GM12878 (cell line): ENCODE measurements around the gene TSPAN5. TPM values are rescaled to one million over a fixed set of nuclear protein-coding genes. Genes with fewer than 3 reads are reported as not detected.

Experiments
- ATAC-seq: fragments of 200-7000 bp; cut with Tn5 transposase; 3 replicates; pipeline ENCODE4 v1.9.1; 2020; ENCODE audit warnings: mild to moderate bottlenecking, moderate library complexity
- BruUV-seq: library from RNA; stranded (reverse); fragments of 400-500 nt; replicated peaks from 2 replicates; lab custom pipeline; 2021; lab: Mats Ljungman, UMichigan
- CTCF ChIA-PET: fragments of 300-600 bp; sonication (Branson Sonifier 250); formaldehyde crosslinking; extraction: SDS; loops from one replicate; lab custom pipeline; 2021; ENCODE audit warnings: inconsistent platforms; lab: Yijun Ruan, JAX
- POLR2A ChIA-PET: fragments of 350-600 bp; formaldehyde crosslinking; extraction: SDS; loops from one replicate; lab custom pipeline; 2021; ENCODE audit warnings: inconsistent platforms; lab: Charles Lee
- RAD21 ChIA-PET: fragments of 300-600 bp; sonication (Branson Sonifier 250); formaldehyde crosslinking; loops from one replicate; lab custom pipeline; 2023; ENCODE audit warnings: antibody characterized with exemption; ENCODE audit not compliant: unreplicated experiment; lab: Charles Lee
- SMC1A ChIA-PET: fragments of 300-600 bp; sonication (Branson Sonifier 250); formaldehyde crosslinking; loops from one replicate; lab custom pipeline; 2023; ENCODE audit not compliant: unreplicated experiment, uncharacterized antibody; lab: Charles Lee
- DNase-seq: peaks from one replicate; pipeline ENCODE4 v3.0.0-alpha.2; 2011; ENCODE audit warnings: low read depth, low spot score
- FAIRE-seq: peaks from 3 replicates; lab custom pipeline; 2011; peaks lifted over from hg19 to GRCh38; lab: Jason Lieb, UNC
- H2AFZ ChIP-seq: 2 replicates; pipeline ENCODE4 v1.6.0; 2011; ENCODE audit warnings: low read depth, low read length, control low read depth; ENCODE audit not compliant: control insufficient read depth
- H3K27ac ChIP-seq: 2 replicates; pipeline ENCODE4 v1.5.1; 2011; ENCODE audit warnings: control low read depth; ENCODE audit not compliant: control insufficient read depth, insufficient read depth
- H3K27me3 ChIP-seq, 2 experiments: replicated peaks in 1 of 2; 2 replicates each; pipeline versions ENCODE4 v1.6.0 to v1.6.1; 2011; ENCODE audit warnings: low read length in 1 of 2; ENCODE audit not compliant: control insufficient read depth in 2 of 2, insufficient read depth in 2 of 2
- H3K36me3 ChIP-seq, 2 experiments: 2 replicates each; pipeline ENCODE4 v1.5.1; 2011; ENCODE audit warnings: low read length in 1 of 2; ENCODE audit not compliant: control insufficient read depth in 2 of 2, insufficient read depth in 2 of 2
- H3K4me1 ChIP-seq: 2 replicates; pipeline ENCODE4 v1.6.1; 2011; ENCODE audit warnings: mild to moderate bottlenecking, low read length, moderate library complexity, mixed read lengths; ENCODE audit not compliant: control insufficient read depth, insufficient read depth
- H3K4me2 ChIP-seq: 2 replicates; pipeline ENCODE4 v1.6.0; 2011; ENCODE audit warnings: control low read depth; ENCODE audit not compliant: control insufficient read depth, insufficient read depth
- H3K4me3 ChIP-seq: fragments of 200-600 bp; sonication (generic); 2 replicates; pipeline ENCODE4 v1.5.1; 2016
- H3K79me2 ChIP-seq: 2 replicates; pipeline ENCODE4 v1.6.0; 2011; ENCODE audit warnings: low read length; ENCODE audit not compliant: control insufficient read depth, insufficient read depth
- H3K9ac ChIP-seq: 2 replicates; pipeline ENCODE4 v1.8.0; 2011; ENCODE audit warnings: low read length, control low read depth, mixed read lengths; ENCODE audit not compliant: control insufficient read depth, insufficient read depth
- H3K9me3 ChIP-seq: replicated peaks from 3 replicates; pipeline ENCODE4 v1.5.1; 2011; ENCODE audit warnings: mild to moderate bottlenecking, low read length; ENCODE audit not compliant: control insufficient read depth, insufficient read depth
- H4K20me1 ChIP-seq: 2 replicates; pipeline ENCODE4 v1.6.0; 2011; ENCODE audit not compliant: control insufficient read depth, insufficient read depth
- EGR1 ChIP-seq, 2 experiments: IDR thresholded peaks; 1 replicate in 1 of 2; 2 replicates in 1 of 2; pipeline ENCODE4 v1.6.1; 2011 to 2012; ENCODE audit warnings: low read depth in 2 of 2, low read length in 2 of 2, borderline replicate concordance in 1 of 2, mild to moderate bottlenecking in 1 of 2, moderate library complexity in 1 of 2
- IRF4 ChIP-seq: IDR thresholded peaks from 2 replicates; pipeline ENCODE4 v1.6.1; 2011; ENCODE audit warnings: low read depth, low read length
- NBN ChIP-seq: fragments of 450-650 bp; IDR thresholded peaks from 2 replicates; pipeline ENCODE4 v1.6.1; 2016
- PAX5 ChIP-seq: IDR thresholded peaks from 2 replicates; pipeline ENCODE4 v1.6.1; 2011; ENCODE audit warnings: low read depth, low read length, borderline replicate concordance
- RAD21 ChIP-seq: IDR thresholded peaks from 2 replicates; pipeline ENCODE4 v1.6.1; 2011; ENCODE audit warnings: mild to moderate bottlenecking, low read depth, low read length, moderate library complexity; ENCODE audit not compliant: insufficient read depth
- RELB ChIP-seq: fragments of 450-650 bp; IDR thresholded peaks from 2 replicates; pipeline ENCODE4 v1.6.1; 2017; ENCODE audit warnings: low read depth, mild to moderate bottlenecking, moderate library complexity
- SMAD5 ChIP-seq: IDR thresholded peaks from 2 replicates; pipeline ENCODE4 v1.6.1; 2016; ENCODE audit warnings: antibody characterized with exemption, low read depth
- ZBED1 ChIP-seq: IDR thresholded peaks from 2 replicates; pipeline ENCODE4 v1.6.1; 2016; ENCODE audit warnings: borderline replicate concordance
- ZNF622 ChIP-seq: fragments of 450-650 bp; IDR thresholded peaks from 2 replicates; pipeline ENCODE4 v1.6.1; 2017; ENCODE audit warnings: mild to moderate bottlenecking, inconsistent platforms
- WGBS: methylation state at CpG from one replicate; pipeline ENCODE4 v1.1.6; 2016; ENCODE audit warnings: low lambda C conversion rate; ENCODE audit not compliant: insufficient replicate concordance, insufficient coverage; ENCODE audit errors: missing lambda C conversion rate; 5-methylcytosine and 5-hydroxymethylcytosine counted together
- in situ Hi-C: fragments of 300-500 bp; cut with MboI; formaldehyde crosslinking; loops from 9 replicates; pipeline ENCODE4 v1.14.3; 2018; ENCODE audit warnings: mixed read lengths
- intact Hi-C: fragments of 100-400 bp; cut with micrococcal nuclease; formaldehyde crosslinking; loops from one replicate; pipeline ENCODE4 v1.14.2; 2022; ENCODE audit not compliant: unreplicated experiment
- polyA plus RNA-seq, 11 experiments: library from polyadenylated mRNA; depleted of rRNA in 4 of 11; unstranded in 6 of 11; stranded (reverse) in 5 of 11; fragments of >200 nt; fragmentation: Nextera tagmentation in 4 of 11; fragmentation: Illumina TruSeq in 1 of 11; extraction: Ambion mirVana in 4 of 11; extraction: Trizol in 1 of 11; gene quantifications; 1 replicate in 1 of 11; 2 replicates in 10 of 11; pipeline versions ENCODE4 v1.2.1 to v1.2.3, GENCODE V29; 2011 to 2016; ENCODE audit warnings: inconsistent platforms in 2 of 11, missing spikeins in 2 of 11, low read depth in 1 of 11
- total RNA-seq, 4 experiments: library from RNA; depleted of rRNA in 3 of 4; stranded (reverse); fragments of >200 nt in 3 of 4; fragmentation: Illumina TruSeq in 1 of 4; extraction: Trizol in 1 of 4; gene quantifications; 2 replicates each; pipeline versions ENCODE4 v1.2.1 to v1.2.3, GENCODE V29; 2013 to 2021

The TSPAN5 gene
- total and polyA plus RNA-seq, 10 of the 15 experiments (the other 5 are each of a cell fraction or from before 2014, with no cell fraction given), result 0.09 to 8.2 (median 0.27) TPM

- TF ChIP-seq EGR1 (IDR thresholded peaks at IDR 0.05; ENCODE audit: borderline replicate concordance in 1 of 2, low read depth in 2 of 2, low read length in 2 of 2), result no peak
- TF ChIP-seq IRF4, result no peak
These were observed 168.2 kb downstream of the TSPAN5 start (continued) for GRCh38 chr4:98490251-98490650.

- ChIA-PET RAD21 (interaction anchor here (0.9 to 1.3 kb wide), 2 partner anchors 10 to 18 kb away, joined by 3 read pairs; no protein-coding TSS in a partner anchor), CTCF (interaction anchor here (1.5 to 2.0 kb wide), 2 partner anchors 18 to 144 kb away, joined by 5 to 10 read pairs; no protein-coding TSS in a partner anchor), SMC1A (interaction anchor here (0.7 to 1.8 kb wide), 7 partner anchors 11 to 185 kb away, joined by 3 to 7 read pairs (median 3); no protein-coding TSS in a partner anchor), POLR2A (no interaction called here)
- DNase-seq, result no peak
- H3K4me2 ChIP-seq, result peak overlapping the region; percentile 52; the same call in 1 of the 2 replicates
- intact Hi-C loops, result no loop called here
- no peaks in the 10 kb centered on the region for H3K36me3 ChIP-seq
- FAIRE-seq, result no peak
- H3K9me3 ChIP-seq, result no peaks in the 10 kb centered on the region
- H3K9ac ChIP-seq, result no peak overlapping the region
- 70% methylated on average over 7 of the region's 7 CpGs for WGBS
- in situ Hi-C loops, result no loop called here
- no peaks in the 10 kb centered on the region for H4K20me1 ChIP-seq
- peaks cover 9% of the 10 kb centered on the region for H3K4me1 ChIP-seq
- no TSS peak for BruUV-seq
- no peaks in the 10 kb centered on the region for H3K79me2 ChIP-seq
- no peaks in the 10 kb centered on the region for H3K27me3 ChIP-seq
- H3K27ac ChIP-seq, result no peak overlapping the region
- ATAC-seq, result no peak
- peak overlapping the region; percentile 19 for H2AFZ ChIP-seq
- TF ChIP-seq RAD21 (no peak), NBN (no peak), ZBED1 (no peak), SMAD5 (no peak), ZNF622 (no peak), PAX5 (no peak), RELB (no peak)
- TF ChIP-seq, all 136 proteins: peak for 0
- no peak overlapping the region for H3K4me3 ChIP-seq
These were observed 172.5 kb downstream of the TSPAN5 start for GRCh38 chr4:98485816-98486345.
